Thoracic aorta (tissue), 2 donors: ENCODE results near the gene DCXR. TPM values are rescaled to one million over a fixed set of nuclear protein-coding genes. Genes with fewer than 3 reads are reported as not detected.

Experiments used
- ATAC-seq: fragments of 150-250 bp; one replicate; pipeline ENCODE4 v1.8.0; 2017; ENCODE audit warnings: low read depth; ENCODE audit not compliant: insufficient number of reproducible peaks, low FRiP score
- DNase-seq: peaks from one replicate; pipeline ENCODE4 v3.0.0-alpha.2; 2020; ENCODE audit warnings: low spot score
- H3K27ac ChIP-seq, 2 donors: fragments of 200-600 bp; sonication (generic); 1 replicate in 1 of 2; 2 replicates in 1 of 2; pipeline ENCODE4 v1.5.1; 2016; ENCODE audit warnings: mild to moderate bottlenecking in 2 of 2, moderate library complexity in 2 of 2
- H3K27me3 ChIP-seq: fragments of 200-600 bp; sonication (generic); replicated peaks from 2 replicates; pipeline ENCODE4 v1.6.0; 2016; ENCODE audit warnings: mild to moderate bottlenecking; ENCODE audit not compliant: insufficient read depth
- H3K36me3 ChIP-seq: fragments of 200-600 bp; sonication (generic); one replicate; pipeline ENCODE4 v1.5.1; 2016
- H3K4me1 ChIP-seq, 2 donors: fragments of 200-600 bp; sonication (generic); 1 replicate in 1 of 2; 2 replicates in 1 of 2; pipeline versions ENCODE4 v1.5.1 to v1.6.0; 2016; ENCODE audit warnings: low read depth in 2 of 2, mild to moderate bottlenecking in 1 of 2; ENCODE audit not compliant: control insufficient read depth in 1 of 2
- H3K4me3 ChIP-seq: fragments of 200-600 bp; sonication (generic); 2 replicates; pipeline ENCODE4 v1.5.1; 2016; ENCODE audit warnings: mild to moderate bottlenecking
- H3K9me3 ChIP-seq: fragments of 200-600 bp; sonication (generic); 2 replicates; pipeline ENCODE4 v1.5.1; 2016
- total RNA-seq, 2 donors: library from RNA; depleted of rRNA; stranded (reverse); fragments of >200 nt; gene quantifications; one replicate each; pipeline versions ENCODE4 v1.1.0 to v1.2.3, GENCODE V29; 2016
- TF ChIP-seq, protein P1 (sequence below): fragments of 200-600 bp; sonication (generic); IDR thresholded peaks from one replicate; pipeline ENCODE4 v1.5.1; 2019; ENCODE audit warnings: antibody characterized with exemption

Gene DCXR
- total RNA-seq, 2 donors from 2014 or later = 33.9 to 87.1 TPM

DNA sequence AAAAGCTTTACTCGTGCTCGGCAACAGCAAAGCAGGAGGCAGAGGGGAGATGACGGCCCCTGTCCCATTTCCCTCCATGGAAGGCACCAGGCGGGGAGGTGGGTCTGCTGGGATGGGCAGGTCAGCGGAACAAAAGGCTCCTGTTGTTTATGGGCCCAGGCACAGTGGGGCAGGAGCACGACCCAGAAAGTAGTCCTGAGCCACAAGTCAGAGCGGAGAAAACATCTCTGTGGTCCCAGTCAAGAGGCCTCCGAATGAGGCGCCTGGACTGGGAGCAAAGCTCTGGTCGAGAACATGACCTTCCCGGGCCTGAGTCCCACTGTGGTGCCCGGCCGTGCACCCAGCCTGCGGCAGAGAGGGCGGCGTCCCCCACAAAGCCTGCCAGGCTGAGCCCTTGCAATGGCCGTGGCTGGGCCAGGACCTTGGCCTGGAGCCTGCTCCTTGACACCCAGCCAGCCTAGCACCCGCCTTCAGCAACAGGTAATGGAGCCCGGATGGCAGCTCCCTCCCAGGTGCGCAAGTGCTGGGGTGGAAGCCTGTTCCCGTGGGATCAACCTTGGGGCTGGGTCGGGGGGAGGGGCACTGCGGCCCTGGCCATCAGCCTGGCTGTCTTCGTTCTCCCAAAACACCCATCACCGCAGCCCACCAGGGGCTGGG, 10.5 kb upstream of the DCXR start:
- TF ChIP-seq, protein P1, sequence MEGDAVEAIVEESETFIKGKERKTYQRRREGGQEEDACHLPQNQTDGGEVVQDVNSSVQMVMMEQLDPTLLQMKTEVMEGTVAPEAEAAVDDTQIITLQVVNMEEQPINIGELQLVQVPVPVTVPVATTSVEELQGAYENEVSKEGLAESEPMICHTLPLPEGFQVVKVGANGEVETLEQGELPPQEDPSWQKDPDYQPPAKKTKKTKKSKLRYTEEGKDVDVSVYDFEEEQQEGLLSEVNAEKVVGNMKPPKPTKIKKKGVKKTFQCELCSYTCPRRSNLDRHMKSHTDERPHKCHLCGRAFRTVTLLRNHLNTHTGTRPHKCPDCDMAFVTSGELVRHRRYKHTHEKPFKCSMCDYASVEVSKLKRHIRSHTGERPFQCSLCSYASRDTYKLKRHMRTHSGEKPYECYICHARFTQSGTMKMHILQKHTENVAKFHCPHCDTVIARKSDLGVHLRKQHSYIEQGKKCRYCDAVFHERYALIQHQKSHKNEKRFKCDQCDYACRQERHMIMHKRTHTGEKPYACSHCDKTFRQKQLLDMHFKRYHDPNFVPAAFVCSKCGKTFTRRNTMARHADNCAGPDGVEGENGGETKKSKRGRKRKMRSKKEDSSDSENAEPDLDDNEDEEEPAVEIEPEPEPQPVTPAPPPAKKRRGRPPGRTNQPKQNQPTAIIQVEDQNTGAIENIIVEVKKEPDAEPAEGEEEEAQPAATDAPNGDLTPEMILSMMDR = no peak
- ATAC-seq (no peak), DNase-seq (no peak)
- Histone ChIP-seq H3K36me3 (peaks cover 10% of the 10 kb centered on the region), H3K27me3 (no peaks in the 10 kb centered on the region), H3K27ac (no peak overlapping the region), H3K4me1 (peaks cover 8 to 28% of the 10 kb centered on the region in 2 donors), H3K9me3 (no peaks in the 10 kb centered on the region), H3K4me3 (no peak overlapping the region)

DNA sequence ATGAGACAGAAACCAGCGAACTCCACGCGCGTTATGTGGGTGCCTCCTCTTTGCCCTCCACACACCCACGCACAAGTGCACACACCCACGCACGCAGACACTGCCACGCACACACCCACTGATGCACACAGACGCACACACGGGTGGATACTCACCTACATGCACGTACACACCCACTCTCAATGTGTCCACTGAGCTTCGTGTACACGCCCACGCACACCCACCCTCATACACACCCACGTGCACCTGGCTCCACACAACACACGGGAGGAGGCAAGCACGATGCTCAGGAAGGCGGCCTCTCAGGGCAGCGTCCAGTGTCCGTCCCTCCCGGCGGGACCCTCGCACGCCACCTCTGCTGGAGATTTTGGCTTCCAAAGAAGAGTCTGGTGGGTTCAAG, 9.9 kb upstream of the DCXR start:
- Histone ChIP-seq H3K4me3 (no peak overlapping the region), H3K4me1 (peaks cover 2 to 21% of the 10 kb centered on the region in 2 donors), H3K27ac (no peak overlapping the region), H3K36me3 (peaks cover 10% of the 10 kb centered on the region), H3K27me3 (no peaks in the 10 kb centered on the region), H3K9me3 (no peaks in the 10 kb centered on the region)
- TF ChIP-seq, protein P1 = no peak
- ATAC-seq (no peak), DNase-seq (no peak)

DNA sequence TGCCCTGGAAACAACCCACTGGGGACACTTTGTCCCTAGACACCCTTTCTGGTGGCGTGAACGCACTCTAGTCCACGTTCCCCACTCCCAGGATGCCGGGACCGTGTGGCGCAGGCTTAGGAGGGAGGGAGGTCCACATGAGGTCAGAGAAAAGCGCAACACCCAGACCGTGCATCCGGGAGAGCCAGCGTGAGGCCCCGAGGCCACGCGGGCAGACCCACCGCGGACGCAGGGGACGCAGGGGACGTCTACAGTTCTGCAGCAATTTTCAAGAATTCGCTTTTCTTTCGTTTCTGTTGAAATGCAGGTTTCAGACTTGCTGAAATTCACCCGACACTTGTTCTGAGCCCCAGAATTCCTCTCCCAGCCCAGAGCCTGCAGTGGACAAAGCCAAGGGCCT, 9.4 kb upstream of the DCXR start:
- Histone ChIP-seq H3K4me1 (peaks cover 0 to 19% of the 10 kb centered on the region in 2 donors), H3K4me3 (no peak overlapping the region), H3K27me3 (no peaks in the 10 kb centered on the region), H3K36me3 (peaks cover 10% of the 10 kb centered on the region), H3K27ac (no peak overlapping the region), H3K9me3 (no peaks in the 10 kb centered on the region)
- TF ChIP-seq, protein P1 = no peak
- no peak for DNase-seq
- no peak for ATAC-seq

DNA sequence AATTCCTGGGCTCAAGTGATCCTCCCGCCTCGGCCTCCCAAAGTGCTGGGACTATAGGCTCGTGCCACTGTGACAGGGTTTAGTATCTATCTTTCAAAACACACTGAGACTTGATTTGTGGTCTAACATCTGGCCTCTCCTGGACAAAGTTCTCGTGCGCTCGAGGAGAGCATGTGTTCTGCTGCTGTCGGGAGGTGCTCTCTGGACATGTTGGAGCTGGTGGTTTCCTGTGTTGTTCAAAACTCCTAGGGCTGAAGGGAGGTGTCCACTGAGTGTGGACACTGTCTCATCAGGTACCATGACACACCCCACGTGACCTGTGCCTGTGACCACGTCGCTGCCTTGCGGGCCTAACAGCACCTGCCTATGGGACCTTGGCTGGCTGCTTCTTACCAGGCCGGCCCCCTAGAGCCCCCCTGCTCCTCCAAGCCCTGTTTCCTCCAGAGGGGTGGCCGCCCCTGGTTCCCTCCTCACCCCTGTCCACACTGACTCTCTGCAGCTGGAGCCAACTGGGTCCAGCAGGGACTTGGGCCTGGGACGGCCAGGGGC, 8.5 kb upstream of the DCXR start:
- DNase-seq (no peak), ATAC-seq (no peak)
- H3K9me3 ChIP-seq = no peaks in the 10 kb centered on the region
- H3K27ac ChIP-seq = no peak overlapping the region
- no peaks in the 10 kb centered on the region for H3K27me3 ChIP-seq
- H3K4me3 ChIP-seq = no peak overlapping the region
- peaks cover 0 to 18% of the 10 kb centered on the region in 2 donors for H3K4me1 ChIP-seq
- peaks cover 10% of the 10 kb centered on the region for H3K36me3 ChIP-seq
- TF ChIP-seq, protein P1 = no peak

DNA sequence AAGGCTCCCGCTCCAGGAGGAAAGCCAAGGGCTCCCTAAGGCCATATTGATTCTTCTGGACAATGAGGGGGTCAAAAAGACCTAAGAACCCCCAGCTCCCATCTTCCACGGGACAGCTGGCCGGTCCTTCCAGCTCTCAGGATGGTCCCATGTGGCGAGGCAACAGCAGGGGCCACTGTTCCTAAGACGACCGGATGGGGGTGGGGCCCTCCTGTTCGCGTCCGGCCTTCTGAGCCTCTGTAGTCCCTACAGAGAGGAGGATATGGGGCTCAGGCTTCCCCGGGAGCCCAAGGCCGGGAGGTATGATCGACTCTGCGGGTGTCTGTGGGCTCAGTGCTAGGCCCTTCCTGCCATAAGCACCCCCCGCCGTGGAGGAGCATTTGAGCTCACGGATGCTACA, 6.0 kb upstream of the DCXR start:
- no peaks in the 10 kb centered on the region for H3K9me3 ChIP-seq
- H3K4me1 ChIP-seq = no peaks in the 10 kb centered on the region
- TF ChIP-seq, protein P1 = no peak
- no peaks in the 10 kb centered on the region for H3K27me3 ChIP-seq
- H3K4me3 ChIP-seq = no peak overlapping the region
- H3K36me3 ChIP-seq = peaks cover 2% of the 10 kb centered on the region
- no peak for ATAC-seq
- no peak overlapping the region for H3K27ac ChIP-seq
- DNase-seq = no peak
